ENCODE results near the gene INTS3. TPM values are rescaled to one million over a fixed set of nuclear protein-coding genes. Genes with fewer than 3 reads are reported as not detected.
"Not testable (repeated sequence)": the region's sequence is repeated elsewhere in the genome, so short reads cannot be mapped to it uniquely, and the experiment has no call there.

Gene INTS3
- total RNA-seq, 2 experiments from 2014 or later, result 62.9 to 64.8 TPM

DNA sequence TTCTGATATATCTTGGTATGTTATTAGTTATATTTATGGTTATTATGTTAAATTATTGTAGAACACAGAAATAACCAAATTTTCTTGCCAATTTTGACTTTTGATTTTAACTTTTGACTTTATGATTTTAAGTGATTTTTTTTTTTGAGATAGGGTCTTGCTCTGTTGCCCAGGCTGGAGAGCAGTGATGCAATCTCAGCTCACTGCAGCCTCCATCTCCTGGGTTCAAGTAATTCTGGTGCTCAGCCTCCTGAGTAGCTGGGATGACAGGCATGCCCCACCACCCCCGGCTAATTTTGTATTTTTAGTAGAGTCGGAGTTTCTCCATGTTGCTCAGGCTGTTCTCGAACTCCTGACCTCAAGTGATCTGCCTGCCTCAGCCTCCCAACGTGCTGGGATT, 3.2 kb upstream of the INTS3 start:
- H3K9me3 Mint-ChIP-seq; DNase-seq; H3K4me3 Mint-ChIP-seq; H3K36me3 Mint-ChIP-seq (ENCODE audit: low read depth); H3K27ac Mint-ChIP-seq; POLR2A ChIA-PET; H3K27me3 Mint-ChIP-seq: not testable (repeated sequence)
- H3K4me1 Mint-ChIP-seq, result peaks cover 23% of the 10 kb centered on the region
- CTCF ChIA-PET, result interaction anchor here (1.2 kb wide), 1 partner anchor 23 kb away, joined by 4 read pairs; no protein-coding TSS in a partner anchor

GRCh38 chr1:153728305-153729066, 636 bp downstream of the INTS3 start:
- H3K4me1 Mint-ChIP-seq, result peaks cover 39% of the 10 kb centered on the region

GRCh38 chr1:153730468-153730988, 2.7 kb downstream of the INTS3 start:
- Mint-ChIP-seq H3K36me3 (ENCODE audit: low read depth) (peaks cover 20% of the 10 kb centered on the region), H3K9me3 (no peaks in the 10 kb centered on the region), H3K27ac (no peak overlapping the region), H3K4me3 (peak overlapping the region; percentile 94), H3K27me3 (no peaks in the 10 kb centered on the region), H3K4me1 (peaks cover 46% of the 10 kb centered on the region)
- DNase-seq, result no peak
- ChIA-PET CTCF (interaction anchor here (1.1 kb wide), 2 partner anchors 9 to 54 kb away, joined by 3 read pairs; no protein-coding TSS in a partner anchor), POLR2A (no interaction called here)

More at GRCh38 chr1:153728305-153729066, 636 bp downstream of the INTS3 start:
- H3K36me3 Mint-ChIP-seq (ENCODE audit: low read depth), result peaks cover 20% of the 10 kb centered on the region
- H3K27me3 Mint-ChIP-seq, result no peaks in the 10 kb centered on the region
- H3K9me3 Mint-ChIP-seq, result no peaks in the 10 kb centered on the region
- H3K27ac Mint-ChIP-seq, result peak overlapping the region; percentile 91
- ChIA-PET CTCF (interaction anchor here (1.0 to 1.8 kb wide), 4 partner anchors 15 to 22 kb away, joined by 3 to 4 read pairs (median 3); no protein-coding TSS in a partner anchor), POLR2A (interaction anchor here (0.9 kb wide), 1 partner anchor 7 kb away, joined by 4 read pairs; no protein-coding TSS in a partner anchor)
- H3K4me3 Mint-ChIP-seq, result peak overlapping the region; percentile 94
- peak; percentile 30 for DNase-seq

GRCh38 chr1:153733970-153734369, 6.1 kb downstream of the INTS3 start:
- no peak overlapping the region for H3K27ac Mint-ChIP-seq
- no peak overlapping the region for H3K4me3 Mint-ChIP-seq
- peaks cover 36% of the 10 kb centered on the region for H3K4me1 Mint-ChIP-seq
- no peak for DNase-seq
- no peaks in the 10 kb centered on the region for H3K9me3 Mint-ChIP-seq
- ChIA-PET CTCF (interaction anchor here (0.8 to 1.7 kb wide), 4 partner anchors 9 to 252 kb away, joined by 3 to 5 read pairs (median 3); partner anchors contain the start of gene RAB13), POLR2A (no interaction called here)
- peaks cover 18% of the 10 kb centered on the region for H3K36me3 Mint-ChIP-seq (ENCODE audit: low read depth)
- no peaks in the 10 kb centered on the region for H3K27me3 Mint-ChIP-seq

DNA sequence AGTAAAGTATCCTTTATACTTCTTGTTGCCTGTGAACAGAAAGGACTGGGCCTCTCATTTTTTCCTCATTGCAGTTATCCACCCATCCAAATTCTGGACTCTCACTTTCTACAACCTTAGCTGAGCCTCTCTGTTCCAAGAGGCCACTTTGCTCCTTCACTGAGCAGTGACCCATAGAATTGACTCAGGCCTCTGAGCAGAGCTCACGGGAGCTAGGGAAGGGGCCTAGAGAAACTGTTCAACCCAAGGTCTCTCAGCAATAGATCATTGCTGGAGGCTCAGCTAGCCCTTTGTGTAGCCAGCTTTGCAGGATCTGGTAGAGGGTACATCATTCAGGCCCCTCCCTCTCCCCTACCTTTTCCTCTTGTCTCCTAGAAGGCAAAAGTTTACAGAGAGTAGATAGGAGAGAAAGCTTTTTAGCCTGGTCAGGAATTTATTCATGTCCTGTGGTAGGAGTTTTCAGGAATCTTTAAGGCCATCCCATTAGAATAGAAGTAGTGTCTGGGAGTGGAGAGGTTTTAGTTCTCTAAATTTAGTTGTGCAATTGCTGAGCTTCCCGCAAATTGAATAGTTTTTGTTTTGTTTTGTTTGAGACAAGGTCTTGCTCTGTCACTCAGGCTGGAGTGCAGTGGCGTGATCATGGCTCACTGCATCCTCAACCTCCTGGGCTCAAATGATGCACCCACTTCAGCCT, 6.7 kb downstream of the INTS3 start:
- DNase-seq, result no peak
- H3K36me3 Mint-ChIP-seq (ENCODE audit: low read depth), result peaks cover 13% of the 10 kb centered on the region
- no peak overlapping the region for H3K27ac Mint-ChIP-seq
- CTCF ChIA-PET, result interaction anchor here (0.8 to 1.7 kb wide), 6 partner anchors 8 to 252 kb away, joined by 3 to 5 read pairs (median 3); partner anchors contain the start of gene RAB13
- POLR2A ChIA-PET, result no interaction called here
- H3K4me3 Mint-ChIP-seq, result no peak overlapping the region
- H3K9me3 Mint-ChIP-seq, result no peaks in the 10 kb centered on the region
- no peaks in the 10 kb centered on the region for H3K27me3 Mint-ChIP-seq
- H3K4me1 Mint-ChIP-seq, result peaks cover 30% of the 10 kb centered on the region

GRCh38 chr1:153735090-153735420, 7.2 kb downstream of the INTS3 start:
- peaks cover 26% of the 10 kb centered on the region for H3K4me1 Mint-ChIP-seq
- no peak overlapping the region for H3K4me3 Mint-ChIP-seq
- no peaks in the 10 kb centered on the region for H3K9me3 Mint-ChIP-seq
- POLR2A ChIA-PET, result no interaction called here
- H3K27ac Mint-ChIP-seq, result no peak overlapping the region
- peaks cover 13% of the 10 kb centered on the region for H3K36me3 Mint-ChIP-seq (ENCODE audit: low read depth)
- H3K27me3 Mint-ChIP-seq, result no peaks in the 10 kb centered on the region
- CTCF ChIA-PET, result interaction anchor here (0.9 to 1.7 kb wide), 6 partner anchors 8 to 251 kb away, joined by 3 to 5 read pairs (median 3); partner anchors contain the start of gene RAB13
- DNase-seq, result no peak

DNA sequence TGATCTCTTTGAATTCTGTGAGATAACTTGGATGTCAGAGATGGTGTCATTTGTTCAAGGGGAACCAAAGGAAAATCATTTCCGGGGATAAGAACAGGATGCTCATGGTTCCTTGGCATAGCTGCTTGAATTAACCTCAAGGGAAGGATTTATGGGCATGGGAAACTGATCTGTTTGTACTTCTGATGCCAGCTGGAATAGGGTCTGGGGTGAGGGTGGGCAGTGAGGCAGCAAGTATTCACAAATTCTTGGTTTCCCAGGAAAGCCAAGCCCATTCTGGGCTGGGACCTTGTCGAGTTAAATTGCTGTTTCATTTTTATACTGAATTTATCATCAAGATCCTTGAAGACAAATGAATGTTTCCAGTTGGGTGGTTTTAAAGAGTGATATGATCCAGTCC, 14.1 kb downstream of the INTS3 start:
- Mint-ChIP-seq H3K4me1 (peaks cover 6% of the 10 kb centered on the region), H3K9me3 (no peaks in the 10 kb centered on the region), H3K4me3 (no peak overlapping the region), H3K36me3 (ENCODE audit: low read depth) (peaks cover 25% of the 10 kb centered on the region), H3K27ac (no peak overlapping the region), H3K27me3 (no peaks in the 10 kb centered on the region)
- ChIA-PET POLR2A (no interaction called here), CTCF (interaction anchor here (0.6 to 0.9 kb wide), 2 partner anchors 13 to 1280 kb away, joined by 3 read pairs; no protein-coding TSS in a partner anchor)
- DNase-seq, result no peak

DNA sequence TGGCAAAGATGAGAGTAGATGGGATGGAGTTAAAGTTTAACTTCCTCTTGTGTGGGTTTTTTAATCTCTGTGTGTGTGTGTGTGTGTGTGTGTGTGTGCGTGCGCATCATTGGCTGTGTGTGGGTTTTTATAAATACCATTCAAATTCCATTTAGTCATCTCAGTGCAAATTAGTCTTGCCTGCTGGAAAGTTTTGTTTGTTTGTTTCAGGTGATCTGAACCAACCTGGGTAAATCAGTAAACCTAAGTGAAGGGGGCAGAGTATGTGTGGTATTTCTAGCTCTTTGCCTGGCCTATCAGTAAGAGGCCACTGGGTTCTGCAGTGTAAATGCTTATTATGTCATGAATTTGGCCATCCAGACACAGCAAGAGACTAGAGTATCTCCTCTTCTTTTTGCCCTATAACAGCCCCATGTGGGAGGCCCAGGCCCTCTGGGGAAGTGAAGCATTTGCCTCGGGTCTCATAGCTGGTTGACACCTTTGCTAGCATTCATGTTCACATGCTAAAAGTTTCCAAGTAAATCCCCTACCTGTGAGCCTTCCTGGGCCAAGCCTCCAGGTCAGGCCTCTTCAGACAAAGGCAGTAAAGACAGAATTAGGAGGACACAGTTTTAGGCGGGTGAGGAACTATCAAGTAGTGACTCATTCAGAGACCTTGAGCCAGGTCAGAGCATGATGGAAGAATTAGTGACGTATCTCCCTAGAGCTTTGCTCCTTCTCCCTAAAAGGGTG, 14.7 kb downstream of the INTS3 start:
- Mint-ChIP-seq H3K27me3 (no peaks in the 10 kb centered on the region), H3K4me3 (no peak overlapping the region), H3K9me3 (no peaks in the 10 kb centered on the region), H3K4me1 (peaks cover 6% of the 10 kb centered on the region), H3K36me3 (ENCODE audit: low read depth) (peaks cover 30% of the 10 kb centered on the region), H3K27ac (no peak overlapping the region)
- POLR2A ChIA-PET, result no interaction called here
- CTCF ChIA-PET, result interaction anchor here (0.9 to 1.1 kb wide), 3 partner anchors 8 to 22 kb away, joined by 3 to 4 read pairs (median 3); no protein-coding TSS in a partner anchor
- no peak for DNase-seq

DNA sequence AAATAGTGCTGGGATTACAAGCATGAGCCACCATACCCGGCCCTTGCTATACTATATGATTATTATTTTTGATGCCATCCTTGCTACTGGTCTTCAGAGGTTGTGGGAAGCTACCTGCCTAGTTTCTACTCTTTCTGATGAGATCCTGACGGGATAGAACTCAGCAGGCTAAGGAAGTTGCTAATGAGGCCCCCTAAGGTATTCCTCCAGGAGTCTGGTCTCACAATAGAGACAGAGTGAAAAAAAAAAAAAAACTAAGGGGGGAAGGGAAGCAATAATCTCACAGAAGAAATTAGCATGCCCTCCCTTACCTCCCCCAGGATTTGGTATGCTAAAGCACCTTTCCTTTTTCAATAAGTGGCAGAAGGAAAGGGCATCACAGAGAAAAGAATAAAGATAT, 17.6 kb downstream of the INTS3 start:
- H3K27me3 Mint-ChIP-seq, result no peaks in the 10 kb centered on the region
- peaks cover 13% of the 10 kb centered on the region for H3K4me1 Mint-ChIP-seq
- ChIA-PET CTCF (interaction anchor here (0.7 kb wide), 1 partner anchor 709 kb away, joined by 5 read pairs; no protein-coding TSS in a partner anchor), POLR2A (no interaction called here)
- H3K9me3 Mint-ChIP-seq, result no peaks in the 10 kb centered on the region
- H3K36me3 Mint-ChIP-seq (ENCODE audit: low read depth), result peaks cover 47% of the 10 kb centered on the region
- no peak overlapping the region for H3K27ac Mint-ChIP-seq
- H3K4me3 Mint-ChIP-seq, result no peak overlapping the region
- DNase-seq, result no peak

- Mint-ChIP-seq H3K27ac (no peak overlapping the region), H3K4me3 (no peak overlapping the region), H3K27me3 (no peaks in the 10 kb centered on the region), H3K9me3 (no peaks in the 10 kb centered on the region), H3K36me3 (ENCODE audit: low read depth) (peaks cover 51% of the 10 kb centered on the region), H3K4me1 (peaks cover 13% of the 10 kb centered on the region)
- ChIA-PET POLR2A (no interaction called here), CTCF (interaction anchor here (0.7 kb wide), 1 partner anchor 708 kb away, joined by 5 read pairs; no protein-coding TSS in a partner anchor)
- no peak for DNase-seq
Measured at GRCh38 chr1:153746174-153746573, 18.3 kb downstream of the INTS3 start.

GRCh38 chr1:153748903-153749302, 21.1 kb downstream of the INTS3 start:
- Mint-ChIP-seq H3K4me1 (peaks cover 9% of the 10 kb centered on the region), H3K27ac (no peak overlapping the region), H3K4me3 (no peak overlapping the region), H3K36me3 (ENCODE audit: low read depth) (peaks cover 52% of the 10 kb centered on the region), H3K9me3 (no peaks in the 10 kb centered on the region), H3K27me3 (no peaks in the 10 kb centered on the region)
- POLR2A ChIA-PET, result no interaction called here
- CTCF ChIA-PET, result interaction anchor here (1.3 to 1.6 kb wide), 3 partner anchors 14 to 178 kb away, joined by 3 to 5 read pairs (median 3); no protein-coding TSS in a partner anchor
- no peak for DNase-seq

DNA sequence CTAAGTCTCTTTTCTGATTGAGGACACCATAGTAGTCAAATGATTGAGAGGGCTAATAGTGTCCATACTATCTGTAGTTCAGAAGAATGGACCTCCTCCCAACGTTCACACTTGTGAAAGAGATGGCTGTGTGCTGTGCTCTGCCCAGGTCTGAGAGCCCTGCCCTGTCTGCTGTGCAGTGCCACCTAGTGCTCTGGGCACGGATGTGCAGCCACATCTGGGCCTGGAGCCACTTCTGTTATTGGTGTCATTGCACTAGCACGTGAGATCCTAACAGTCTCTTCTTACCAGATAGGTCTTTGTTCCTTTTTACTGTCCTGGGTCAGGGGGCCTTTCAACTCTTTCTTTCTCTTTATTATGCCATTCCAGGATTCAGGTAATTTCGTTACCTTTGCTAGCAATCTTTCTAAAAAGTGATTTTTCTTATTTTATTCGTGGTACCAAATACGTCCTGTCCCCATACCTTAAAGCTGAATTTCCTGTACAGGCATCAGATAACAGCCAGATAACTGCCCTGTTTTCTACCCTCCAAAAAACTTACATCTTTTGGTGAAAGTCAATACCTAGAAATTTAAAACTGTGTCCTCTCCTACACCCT, 21.7 kb downstream of the INTS3 start:
- peaks cover 9% of the 10 kb centered on the region for H3K4me1 Mint-ChIP-seq
- peaks cover 53% of the 10 kb centered on the region for H3K36me3 Mint-ChIP-seq (ENCODE audit: low read depth)
- ChIA-PET POLR2A (no interaction called here), CTCF (interaction anchor here (1.3 to 1.6 kb wide), 2 partner anchors 14 to 178 kb away, joined by 3 to 5 read pairs; no protein-coding TSS in a partner anchor)
- H3K27me3 Mint-ChIP-seq, result no peaks in the 10 kb centered on the region
- no peaks in the 10 kb centered on the region for H3K9me3 Mint-ChIP-seq
- no peak overlapping the region for H3K4me3 Mint-ChIP-seq
- DNase-seq, result peak; percentile 84
- H3K27ac Mint-ChIP-seq, result no peak overlapping the region

Data from activated CD4-positive, alpha-beta T cell treated with anti-CD3 and anti-CD28 coated beads, Interleukin-2, amount 10 ng/mL, durations not matched to agents 7 days and 5 days (primary cell).